Esophagus squamous epithelium (tissue), 4 donors: ENCODE results near the gene BTBD2.

Experiments
- CTCF ChIP-seq, 6 experiments: fragments of 450-650 bp in 4 of 6; fragments of 200-600 bp in 2 of 6; sonication (generic) in 2 of 6; IDR thresholded peaks; one replicate each; pipeline ENCODE4 v1.5.1; 2016 to 2019; ENCODE audit warnings: antibody characterized with exemption in 6 of 6, mild to moderate bottlenecking in 4 of 6, moderate library complexity in 4 of 6
- POLR2A ChIP-seq, 4 donors: fragments of 450-650 bp; IDR thresholded peaks; one replicate each; pipeline ENCODE4 v1.6.1; 2017; ENCODE audit warnings: antibody characterized with exemption in 4 of 4, mild to moderate bottlenecking in 4 of 4, moderate library complexity in 3 of 4

DNA sequence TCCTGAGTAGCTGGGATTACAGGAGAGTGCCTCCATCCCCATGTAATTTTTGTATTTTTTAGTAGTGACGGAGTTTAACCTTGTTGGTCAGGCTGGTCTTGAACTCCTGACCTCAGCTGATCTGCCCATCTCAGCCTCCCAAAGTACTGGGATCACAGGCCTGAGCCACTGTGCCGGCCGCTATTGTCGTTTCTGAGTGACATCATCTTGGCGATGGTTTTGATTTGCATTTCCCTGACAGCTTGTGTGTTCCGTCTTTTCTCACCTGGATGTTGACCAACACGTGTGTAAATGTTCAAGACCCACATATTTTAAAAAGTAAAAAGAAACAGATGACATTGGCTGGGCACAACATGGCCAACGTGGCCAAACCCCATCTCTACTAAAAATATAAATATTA is 48.3 kb upstream of the BTBD2 start:
- TF ChIP-seq POLR2A (IDR thresholded peaks at IDR 0.05) (no peak), CTCF (IDR thresholded peaks at IDR 0.05) (no peak)
